DND-41 (cell line): ENCODE data around the gene KAZN.
A peak's percentile ranks its signal among the peaks of the same experiment; 100 is the strongest.

Experiments used
- ATAC-seq: fragments of 200-7000 bp; cut with Tn5 transposase; 3 replicates; pipeline ENCODE4 v1.9.1; 2021; ENCODE audit warnings: low read depth; ENCODE audit not compliant: insufficient read depth
- DNase-seq: peaks from one replicate; pipeline ENCODE4 v3.0.0-alpha.2; 2020
- H2AFZ ChIP-seq: 2 replicates; pipeline ENCODE4 v1.6.0; 2012; ENCODE audit warnings: low read depth, low read length
- H3K27ac ChIP-seq: 2 replicates; pipeline ENCODE4 v1.5.1; 2012; ENCODE audit warnings: low read length, inconsistent platforms
- H3K27me3 ChIP-seq: fragments of 200-600 bp; sonication (generic); 2 replicates; pipeline ENCODE4 v1.6.0; 2012; ENCODE audit warnings: low read length, mild to moderate bottlenecking, inconsistent platforms; ENCODE audit not compliant: insufficient read depth, poor library complexity
- H3K36me3 ChIP-seq: 2 replicates; pipeline ENCODE4 v1.5.1; 2012; ENCODE audit warnings: low read length, inconsistent platforms; ENCODE audit not compliant: insufficient read depth
- H3K4me1 ChIP-seq: 2 replicates; pipeline ENCODE4 v1.5.1; 2012; ENCODE audit warnings: mild to moderate bottlenecking, low read length; ENCODE audit not compliant: insufficient read depth
- H3K4me2 ChIP-seq: 2 replicates; pipeline ENCODE4 v1.6.0; 2012; ENCODE audit warnings: mild to moderate bottlenecking, moderate library complexity, low read length, inconsistent platforms; ENCODE audit not compliant: insufficient read depth
- H3K4me3 ChIP-seq, 2 experiments: fragments of 200-600 bp in 1 of 2; shearing (Covaris generic) in 1 of 2; 2 replicates each; pipeline ENCODE4 v1.5.1; 2012 to 2016; ENCODE audit warnings: inconsistent platforms in 2 of 2, low read length in 2 of 2, mild to moderate bottlenecking in 2 of 2, low read depth in 1 of 2, moderate library complexity in 1 of 2
- H3K79me2 ChIP-seq: 2 replicates; pipeline ENCODE4 v1.6.0; 2012; ENCODE audit warnings: low read length, inconsistent platforms; ENCODE audit not compliant: insufficient read depth
- H3K9ac ChIP-seq: 2 replicates; pipeline ENCODE4 v1.6.0; 2012; ENCODE audit warnings: low read depth, mild to moderate bottlenecking, inconsistent platforms, low read length, moderate library complexity
- H3K9me3 ChIP-seq: 2 replicates; pipeline ENCODE4 v1.5.1; 2012; ENCODE audit warnings: low read length, moderate library complexity, mild to moderate bottlenecking, inconsistent platforms; ENCODE audit not compliant: insufficient read depth, severe bottlenecking
- H4K20me1 ChIP-seq: 2 replicates; pipeline ENCODE4 v1.6.0; 2012; ENCODE audit warnings: low read length; ENCODE audit not compliant: insufficient read depth
- EZH2 ChIP-seq: IDR thresholded peaks from 3 replicates; pipeline ENCODE4 v1.6.1; 2012; ENCODE audit warnings: borderline replicate concordance, low read depth, mild to moderate bottlenecking, moderate library complexity, low read length, inconsistent platforms; ENCODE audit not compliant: severe bottlenecking
- TF ChIP-seq, protein P1 (sequence below): IDR thresholded peaks from 2 replicates; pipeline ENCODE4 v1.5.1; 2012; ENCODE audit warnings: borderline replicate concordance, low read length, moderate library complexity, mild to moderate bottlenecking; ENCODE audit not compliant: poor library complexity, severe bottlenecking; ENCODE audit errors: extremely low read depth

Gene KAZN

DNA sequence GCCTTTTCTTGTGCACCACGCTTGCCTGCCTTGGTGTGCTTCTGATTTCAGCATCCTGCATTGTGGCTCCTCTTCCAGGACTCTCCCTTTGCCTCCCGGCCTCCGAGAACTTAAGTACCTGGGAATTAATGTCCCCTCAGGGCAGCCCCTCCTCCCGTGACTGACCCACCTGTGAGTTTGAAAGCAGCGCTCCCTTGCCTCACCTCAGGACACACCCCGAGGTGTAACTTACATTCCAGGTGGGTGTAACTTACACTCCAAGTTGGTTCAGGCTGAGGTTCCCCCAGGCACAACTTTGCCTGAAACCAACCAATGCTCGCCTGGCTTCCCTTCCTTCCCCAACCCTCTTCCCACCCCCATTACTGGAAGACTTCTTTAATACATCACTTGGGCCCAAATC lies 161.4 kb downstream of the KAZN start:
- H3K9me3 ChIP-seq = no peaks in the 10 kb centered on the region
- H3K4me1 ChIP-seq = peaks cover 15% of the 10 kb centered on the region
- H3K79me2 ChIP-seq = no peaks in the 10 kb centered on the region
- H2AFZ ChIP-seq = no peak overlapping the region
- no peaks in the 10 kb centered on the region for H3K36me3 ChIP-seq
- no peak overlapping the region for H3K27ac ChIP-seq
- TF ChIP-seq, protein P1, sequence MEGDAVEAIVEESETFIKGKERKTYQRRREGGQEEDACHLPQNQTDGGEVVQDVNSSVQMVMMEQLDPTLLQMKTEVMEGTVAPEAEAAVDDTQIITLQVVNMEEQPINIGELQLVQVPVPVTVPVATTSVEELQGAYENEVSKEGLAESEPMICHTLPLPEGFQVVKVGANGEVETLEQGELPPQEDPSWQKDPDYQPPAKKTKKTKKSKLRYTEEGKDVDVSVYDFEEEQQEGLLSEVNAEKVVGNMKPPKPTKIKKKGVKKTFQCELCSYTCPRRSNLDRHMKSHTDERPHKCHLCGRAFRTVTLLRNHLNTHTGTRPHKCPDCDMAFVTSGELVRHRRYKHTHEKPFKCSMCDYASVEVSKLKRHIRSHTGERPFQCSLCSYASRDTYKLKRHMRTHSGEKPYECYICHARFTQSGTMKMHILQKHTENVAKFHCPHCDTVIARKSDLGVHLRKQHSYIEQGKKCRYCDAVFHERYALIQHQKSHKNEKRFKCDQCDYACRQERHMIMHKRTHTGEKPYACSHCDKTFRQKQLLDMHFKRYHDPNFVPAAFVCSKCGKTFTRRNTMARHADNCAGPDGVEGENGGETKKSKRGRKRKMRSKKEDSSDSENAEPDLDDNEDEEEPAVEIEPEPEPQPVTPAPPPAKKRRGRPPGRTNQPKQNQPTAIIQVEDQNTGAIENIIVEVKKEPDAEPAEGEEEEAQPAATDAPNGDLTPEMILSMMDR = no peak
- no peak for TF ChIP-seq EZH2
- no peak for ATAC-seq
- H3K9ac ChIP-seq = no peak overlapping the region
- H3K27me3 ChIP-seq = no peaks in the 10 kb centered on the region
- no peak overlapping the region for H3K4me3 ChIP-seq
- no peak overlapping the region for H3K4me2 ChIP-seq
- H4K20me1 ChIP-seq = no peaks in the 10 kb centered on the region
- DNase-seq = no peak

DNA sequence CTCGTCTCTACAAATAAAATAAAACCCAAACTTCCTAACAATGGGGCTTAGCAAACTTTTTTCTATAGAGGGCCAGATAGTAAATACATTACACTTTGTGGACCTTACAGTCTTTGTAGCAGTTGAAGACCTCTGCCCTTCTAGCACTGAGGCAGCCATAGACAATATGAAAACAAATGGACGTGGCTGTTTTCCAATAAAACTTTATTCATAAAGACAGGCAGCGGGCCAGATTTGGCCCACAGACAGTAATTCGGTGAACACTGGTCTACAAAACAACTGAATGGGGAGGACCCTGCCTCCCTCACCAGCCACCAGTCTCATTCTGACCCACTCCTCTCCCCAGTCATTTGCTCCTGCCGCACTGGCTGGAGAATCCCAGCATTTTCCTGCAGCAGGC lies 162.3 kb downstream of the KAZN start:
- Histone ChIP-seq H3K4me1 (peaks cover 15% of the 10 kb centered on the region), H3K36me3 (no peaks in the 10 kb centered on the region), H3K79me2 (no peaks in the 10 kb centered on the region), H3K4me2 (no peak overlapping the region), H3K9me3 (no peaks in the 10 kb centered on the region), H3K9ac (no peak overlapping the region), H3K4me3 (no peak overlapping the region), H3K27me3 (no peaks in the 10 kb centered on the region), H4K20me1 (no peaks in the 10 kb centered on the region), H2AFZ (no peak overlapping the region), H3K27ac (no peak overlapping the region)
- TF ChIP-seq EZH2 = no peak
- TF ChIP-seq, protein P1 = no peak
- ATAC-seq = no peak
- no peak for DNase-seq

DNA sequence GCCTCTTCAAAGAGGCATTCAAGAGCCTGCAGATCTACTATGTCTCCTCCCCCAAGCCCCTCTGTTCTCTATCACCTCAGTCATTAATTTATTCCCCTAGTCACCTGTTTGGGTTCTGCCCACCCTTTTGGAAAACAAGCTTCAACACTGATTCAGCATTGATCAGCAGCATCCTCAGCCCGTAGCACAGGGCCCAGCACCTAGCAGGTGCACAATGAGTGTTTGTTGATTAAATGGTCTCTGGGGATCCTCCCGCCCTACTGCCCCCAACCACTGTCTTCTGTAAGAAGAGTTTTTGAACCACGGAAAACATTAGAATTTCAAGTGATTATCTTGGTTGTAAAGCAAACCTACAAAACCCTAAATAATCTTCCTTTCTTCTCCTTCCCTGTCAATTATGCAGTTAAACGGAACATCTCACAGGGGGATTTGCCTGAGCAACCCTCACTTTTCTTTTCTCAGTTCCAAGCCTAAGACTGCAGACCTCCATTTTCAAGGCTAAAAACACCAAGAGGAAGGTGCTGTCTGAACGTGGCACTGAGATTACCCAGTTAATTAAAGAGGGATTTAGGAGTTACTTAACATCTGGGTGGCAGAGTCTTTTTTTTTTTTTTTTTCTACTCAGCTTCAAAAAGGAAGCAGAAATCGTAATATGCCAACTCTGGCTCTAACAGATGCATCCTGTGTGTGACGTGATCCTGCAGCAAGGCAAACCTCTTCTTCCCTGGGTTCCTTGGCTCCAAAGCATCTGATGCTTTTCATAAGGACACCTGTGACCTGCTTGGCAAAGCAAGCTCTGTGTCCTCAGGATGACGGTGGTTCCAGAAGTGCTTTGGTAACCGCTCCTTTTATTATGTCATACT lies 163.0 kb downstream of the KAZN start:
- H3K27me3 ChIP-seq = no peaks in the 10 kb centered on the region
- H2AFZ ChIP-seq = no peak overlapping the region
- H3K36me3 ChIP-seq = no peaks in the 10 kb centered on the region
- DNase-seq = no peak
- H3K27ac ChIP-seq = no peak overlapping the region
- no peaks in the 10 kb centered on the region for H4K20me1 ChIP-seq
- H3K9ac ChIP-seq = no peak overlapping the region
- 0 out of 3 replicates have a peak, but pooled peaks have one; percentile 24 for ATAC-seq
- no peak overlapping the region for H3K4me3 ChIP-seq
- no peaks in the 10 kb centered on the region for H3K79me2 ChIP-seq
- H3K4me1 ChIP-seq = peaks cover 15% of the 10 kb centered on the region
- TF ChIP-seq, protein P1 = no peak
- no peak for TF ChIP-seq EZH2
- no peaks in the 10 kb centered on the region for H3K9me3 ChIP-seq
- H3K4me2 ChIP-seq = no peak overlapping the region
